H54 (cell line): Measurements from ENCODE around the gene USP10.
"Not testable (repeated sequence)": the region's sequence is repeated elsewhere in the genome, so short reads cannot be mapped to it uniquely, and the experiment has no call there.

Experiments used
- DNase-seq: peaks from one replicate; pipeline ENCODE4 v3.0.0; 2011; ENCODE audit warnings: low spot score, mixed read lengths; ENCODE audit not compliant: insufficient read length
- FAIRE-seq: peaks from 3 replicates; lab custom pipeline; 2011; peaks lifted over from hg19 to GRCh38; lab: Jason Lieb, UNC
- POLR2A ChIP-seq: IDR thresholded peaks from 2 replicates; pipeline ENCODE4 v1.6.1; 2011; ENCODE audit warnings: low read depth, mild to moderate bottlenecking, low read length

Gene USP10

DNA sequence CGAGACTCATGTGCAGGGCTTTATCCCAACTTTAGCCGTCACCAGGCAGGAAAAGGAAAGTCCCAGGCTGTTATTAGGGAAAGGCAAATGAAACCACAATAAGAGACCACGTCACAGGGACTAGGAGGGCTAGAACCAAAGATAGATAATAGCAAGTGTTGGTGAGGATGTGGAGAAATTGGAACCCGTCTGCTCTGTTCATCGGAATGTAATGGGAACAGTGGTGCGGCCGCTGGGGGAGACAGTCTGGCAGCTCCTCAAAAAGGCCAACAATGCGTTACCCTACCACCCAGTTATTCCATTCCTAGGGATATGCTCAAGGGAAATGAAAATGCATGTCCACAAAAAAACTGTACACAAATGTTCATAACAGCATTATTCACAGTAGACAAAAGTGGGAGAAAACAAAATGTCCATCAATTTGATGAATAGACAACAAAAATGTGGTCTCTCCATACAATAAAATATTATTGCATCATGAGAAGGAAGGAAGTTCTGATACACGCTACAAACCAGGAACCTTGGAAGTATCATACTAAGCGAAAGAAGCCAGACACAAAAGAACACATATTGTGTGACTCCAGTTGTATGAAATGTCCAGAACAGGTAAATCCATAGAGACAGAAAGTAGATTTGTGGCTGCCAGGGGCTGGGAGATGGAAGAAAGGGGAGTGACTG is 19.5 kb upstream of the USP10 start:
- no peak for FAIRE-seq
- DNase-seq, result no peak
- no peak for TF ChIP-seq POLR2A

DNA sequence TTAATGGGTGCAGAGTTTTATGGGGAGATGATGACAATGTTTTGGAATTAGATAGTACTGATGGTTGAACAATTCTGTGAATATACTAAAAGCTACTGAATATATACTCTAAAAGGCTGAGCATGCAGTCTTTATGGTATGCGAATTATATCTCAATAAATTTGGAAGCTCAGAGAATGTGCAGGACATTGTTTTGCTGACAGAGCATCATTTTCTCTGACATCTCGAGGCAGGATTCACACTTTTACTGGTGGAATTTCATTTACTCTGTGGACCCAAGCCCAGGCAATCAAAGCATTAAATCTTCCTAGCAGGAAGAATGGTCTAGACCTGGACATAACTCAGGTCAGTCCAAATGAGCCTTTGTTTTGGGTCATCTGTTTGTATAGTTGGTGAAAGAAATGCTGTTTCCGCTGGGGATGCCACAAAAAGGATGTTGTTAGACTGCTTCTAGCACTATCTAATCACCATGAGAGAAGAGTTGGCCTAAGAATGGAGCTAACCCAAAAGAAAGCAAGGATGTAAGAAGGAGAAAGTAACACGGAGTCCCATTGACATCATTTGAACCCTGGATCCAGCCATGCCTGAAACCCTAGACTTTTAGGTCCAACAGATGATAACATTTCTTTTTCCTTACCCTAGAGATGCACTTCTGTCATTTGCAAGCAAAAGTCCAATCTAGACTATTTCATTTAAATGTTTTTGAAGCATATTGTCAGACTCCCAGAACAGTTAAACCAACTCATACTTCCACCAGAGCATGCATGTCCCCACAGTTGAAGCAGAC is 18.8 kb upstream of the USP10 start:
- no peak for TF ChIP-seq POLR2A
- DNase-seq, result no peak
- no peak for FAIRE-seq

DNA sequence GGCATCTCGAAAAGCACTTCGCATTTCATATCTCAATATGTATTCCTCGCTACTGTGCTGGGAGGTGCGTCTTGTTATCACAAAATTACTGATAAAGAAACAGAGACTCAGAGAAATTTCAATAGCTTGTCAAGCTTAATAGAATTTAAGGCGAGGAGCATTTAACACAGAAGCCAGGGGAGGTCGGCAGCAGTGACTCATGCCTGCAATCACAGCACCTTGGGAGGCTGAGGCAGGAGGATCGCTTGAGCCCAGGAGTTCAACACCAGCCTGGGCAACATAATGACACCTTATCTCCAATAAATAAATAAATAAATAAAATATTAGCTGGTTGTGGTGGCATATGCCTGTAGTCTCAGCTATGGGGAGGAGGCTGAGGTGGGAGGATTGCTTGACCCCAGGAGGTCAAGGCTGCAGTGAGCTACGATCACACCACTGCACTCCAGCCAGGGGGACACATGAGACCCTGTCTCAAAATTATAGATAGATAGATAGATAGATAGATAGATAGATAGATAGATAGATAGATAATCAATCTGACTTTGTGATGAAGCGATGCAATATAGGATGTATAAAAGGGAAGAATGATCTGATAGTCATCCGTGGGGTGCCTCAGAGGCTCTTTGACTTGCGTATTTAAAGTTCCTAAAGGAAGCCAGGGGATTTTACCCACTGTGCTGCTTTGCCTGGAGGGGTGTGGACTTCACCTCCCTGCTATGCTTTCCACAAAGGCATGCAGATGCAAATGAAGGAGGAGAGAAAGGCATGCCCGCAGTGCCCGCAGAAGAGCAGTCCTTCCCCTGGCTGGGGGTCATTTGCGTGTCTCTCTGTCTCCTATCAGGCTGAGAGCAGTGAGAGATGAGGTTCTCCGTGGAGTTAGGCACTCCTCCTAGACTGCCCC is 15.9 kb upstream of the USP10 start:
- FAIRE-seq (no peak), DNase-seq (no peak)
- TF ChIP-seq POLR2A, result no peak

DNA sequence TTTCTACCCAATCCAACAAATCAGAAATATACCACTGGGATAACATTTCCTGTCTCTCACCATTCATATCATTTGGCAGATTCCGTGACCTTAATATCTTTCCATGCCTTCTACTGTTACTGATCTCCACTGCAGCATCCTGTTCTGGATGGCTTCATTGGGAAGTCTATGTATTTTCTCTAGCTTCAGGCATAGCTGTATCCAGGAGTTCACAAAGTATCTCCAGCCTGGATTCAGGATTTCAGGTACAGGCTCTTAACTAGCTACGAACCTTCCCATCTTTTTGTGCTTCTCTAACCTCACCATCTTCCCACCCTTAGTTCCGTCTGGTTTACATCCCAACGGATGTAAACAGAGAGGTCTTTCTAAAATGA is 15.2 kb upstream of the USP10 start:
- DNase-seq (no peak), FAIRE-seq (no peak)
- TF ChIP-seq POLR2A, result no peak

DNA sequence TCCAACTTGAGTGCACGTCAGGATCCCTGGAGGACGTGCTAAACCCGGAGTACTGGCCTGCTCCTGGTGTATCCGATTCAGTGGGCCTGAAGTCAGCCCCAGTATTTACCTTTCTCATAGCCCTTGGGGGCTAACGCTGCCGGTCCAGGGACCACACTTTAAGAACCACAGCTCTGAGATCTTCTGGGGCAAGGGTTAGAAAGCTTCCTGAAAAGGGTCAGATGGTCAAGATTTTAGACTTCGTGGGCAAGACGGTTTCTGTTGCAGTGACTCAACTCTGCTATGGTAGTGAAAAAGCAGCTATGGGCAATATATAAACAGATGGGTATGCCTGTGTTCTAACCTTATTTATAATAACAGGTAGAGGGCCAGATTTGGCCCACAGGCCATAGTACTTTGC is 14.6 kb upstream of the USP10 start:
- no peak for DNase-seq
- TF ChIP-seq POLR2A, result no peak
- no peak for FAIRE-seq

DNA sequence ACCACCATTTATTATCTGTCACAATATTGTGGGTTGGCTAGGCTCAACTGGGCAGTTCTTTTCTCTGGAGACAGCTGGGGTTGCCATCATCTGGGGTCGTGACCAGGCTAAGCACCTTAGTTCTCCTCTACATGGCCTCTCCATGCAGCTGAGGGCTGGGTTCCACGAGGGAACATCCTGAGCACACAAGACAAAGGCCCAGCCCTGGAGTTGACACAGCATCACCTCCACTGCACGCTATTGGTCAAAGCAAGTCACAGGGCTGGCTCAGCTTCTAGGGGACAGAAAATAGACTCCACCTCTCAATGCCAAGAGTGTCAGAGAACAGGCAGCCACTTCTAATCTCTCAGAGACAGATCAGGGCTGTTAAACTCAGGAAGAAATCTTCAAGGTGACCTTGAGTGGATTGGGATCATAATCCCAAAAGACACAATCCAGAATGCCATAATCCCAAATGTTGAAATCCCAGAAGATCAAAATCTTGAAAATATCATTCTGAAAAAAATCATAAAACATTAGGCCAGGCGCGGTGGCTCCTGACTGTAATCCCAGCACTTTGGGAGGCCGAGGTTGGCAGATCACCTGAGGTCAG is 13.0 kb upstream of the USP10 start:
- no peak for TF ChIP-seq POLR2A
- DNase-seq (no peak), FAIRE-seq (no peak)

DNA sequence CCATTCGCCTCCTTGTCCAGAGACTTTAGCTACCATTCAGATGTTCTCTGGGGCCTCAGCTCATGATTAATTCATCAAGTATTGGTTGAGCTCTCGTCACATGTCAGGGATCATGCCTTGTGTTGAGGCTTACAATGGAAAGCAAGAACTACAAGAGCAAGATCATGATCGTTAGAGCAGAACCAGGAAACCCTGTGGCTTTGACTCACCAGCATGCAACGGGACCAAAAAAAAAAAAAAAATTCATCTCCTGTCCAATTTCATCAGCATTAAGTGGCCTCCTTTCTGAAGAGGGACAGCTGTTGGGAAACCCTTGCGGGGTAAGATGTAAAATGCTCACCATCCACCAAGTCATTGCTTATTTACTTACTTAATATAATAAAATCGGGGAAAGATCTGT is 12.1 kb upstream of the USP10 start:
- TF ChIP-seq POLR2A, result no peak
- no peak for FAIRE-seq
- DNase-seq, result no peak

DNA sequence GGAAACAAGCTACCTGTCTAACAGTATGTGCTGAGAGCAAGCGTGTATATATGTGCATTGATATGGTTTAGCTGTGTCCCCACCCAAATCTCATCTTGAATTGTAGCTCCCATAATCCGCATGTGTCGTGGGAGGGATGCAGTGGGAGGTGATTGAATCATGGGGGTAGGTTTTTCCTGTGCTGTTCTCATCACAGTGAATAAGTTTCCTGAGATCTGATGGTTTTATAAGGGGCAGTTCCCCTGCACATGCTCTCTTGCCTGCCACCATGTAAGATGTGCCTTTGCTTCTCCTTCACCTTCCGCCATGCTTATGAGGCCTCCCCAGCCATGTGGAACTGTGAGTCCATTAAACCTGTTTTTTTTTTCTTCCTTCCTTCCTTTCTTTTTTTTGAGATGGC is 11.6 kb upstream of the USP10 start:
- not testable (repeated sequence) for FAIRE-seq, DNase-seq

DNA sequence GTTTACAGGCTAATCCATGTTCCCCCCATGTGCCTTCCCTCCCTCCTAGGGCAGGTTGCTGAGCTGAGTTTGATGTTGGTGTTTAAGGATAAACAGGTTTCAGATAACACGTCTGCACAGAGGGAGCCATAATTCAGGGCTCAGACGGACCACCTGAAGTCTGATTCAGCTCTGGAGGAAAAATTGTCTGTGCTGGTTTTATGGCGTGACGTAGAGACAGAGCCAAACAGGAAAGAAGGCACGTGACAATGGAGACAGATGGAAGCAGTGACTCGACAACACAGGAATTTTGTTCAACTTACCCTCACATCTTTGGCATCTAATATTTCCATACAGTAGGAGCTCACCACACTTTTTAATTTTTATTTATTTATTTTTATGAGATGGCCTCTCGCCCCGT is 10.7 kb upstream of the USP10 start:
- FAIRE-seq, result no peak
- no peak for TF ChIP-seq POLR2A
- DNase-seq, result no peak

DNA sequence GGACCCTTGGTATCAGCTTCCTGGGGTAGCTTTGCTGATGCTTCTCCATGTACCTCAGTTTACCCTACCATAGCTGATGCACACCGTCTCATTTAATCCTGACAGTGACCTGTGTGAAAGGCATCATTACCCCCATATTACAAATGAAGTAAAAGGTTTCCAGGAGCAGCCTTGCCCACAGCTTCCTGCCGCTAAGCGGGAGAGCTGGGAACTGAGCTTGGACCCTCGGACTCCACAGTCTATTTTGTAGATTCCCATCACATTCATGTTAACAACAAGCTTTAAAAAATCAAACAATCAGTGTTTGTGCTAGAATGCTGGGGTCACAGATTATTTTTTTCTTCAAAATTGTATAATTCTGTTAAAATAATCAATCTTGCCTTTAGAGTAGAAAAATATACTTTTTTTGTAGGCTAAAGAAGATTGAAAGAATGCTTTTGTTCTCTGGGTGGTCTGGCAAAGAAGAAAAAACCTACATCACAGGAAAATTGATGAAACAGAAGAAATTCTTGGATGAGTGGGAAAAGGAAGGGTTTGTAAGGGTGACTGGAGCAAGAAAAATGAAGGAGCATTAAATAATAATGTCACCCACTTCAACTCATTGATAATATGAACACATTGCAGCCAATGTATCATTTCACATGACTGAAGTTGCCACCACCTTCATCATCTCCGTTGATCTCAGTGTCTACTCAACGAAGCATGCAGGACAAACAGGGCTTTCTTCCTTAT is 9.5 kb upstream of the USP10 start:
- FAIRE-seq (no peak), DNase-seq (no peak)
- TF ChIP-seq POLR2A, result no peak

DNA sequence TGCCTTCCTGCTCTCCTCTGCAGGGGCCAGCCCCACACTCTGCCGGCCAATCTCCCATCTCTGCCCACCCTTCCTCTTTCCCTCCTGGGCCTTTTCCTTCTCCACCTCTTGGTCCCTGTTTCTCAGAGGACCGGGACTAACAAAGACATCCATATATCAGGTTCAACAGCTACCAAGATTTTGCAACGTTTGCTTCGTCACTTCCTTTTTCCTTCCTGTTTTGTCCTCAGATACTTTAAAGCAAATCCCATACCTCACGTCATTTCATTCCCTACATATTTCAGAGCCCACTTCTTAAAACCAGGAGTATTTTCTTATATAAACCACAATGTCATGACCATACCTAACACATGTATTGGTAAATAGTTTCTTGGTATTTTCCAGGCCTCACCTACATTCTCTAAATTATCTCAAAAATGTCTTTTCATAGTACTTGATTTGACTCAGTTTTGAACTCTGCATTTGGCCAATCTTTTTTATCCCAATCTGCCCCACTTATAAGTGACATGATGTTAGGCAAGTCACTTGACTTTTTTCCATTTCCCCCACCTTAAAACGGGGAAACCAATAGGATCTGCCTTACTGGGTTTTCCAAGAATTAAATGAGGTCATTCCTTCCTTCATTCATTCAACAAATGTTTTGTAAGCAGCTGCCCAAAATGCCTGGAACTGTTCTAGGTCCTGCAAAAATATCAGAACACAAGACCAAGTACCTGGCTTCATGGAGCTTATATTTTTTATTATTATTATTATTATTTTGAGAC is 7.2 kb upstream of the USP10 start:
- no peak for TF ChIP-seq POLR2A
- FAIRE-seq (no peak), DNase-seq (no peak)

DNA sequence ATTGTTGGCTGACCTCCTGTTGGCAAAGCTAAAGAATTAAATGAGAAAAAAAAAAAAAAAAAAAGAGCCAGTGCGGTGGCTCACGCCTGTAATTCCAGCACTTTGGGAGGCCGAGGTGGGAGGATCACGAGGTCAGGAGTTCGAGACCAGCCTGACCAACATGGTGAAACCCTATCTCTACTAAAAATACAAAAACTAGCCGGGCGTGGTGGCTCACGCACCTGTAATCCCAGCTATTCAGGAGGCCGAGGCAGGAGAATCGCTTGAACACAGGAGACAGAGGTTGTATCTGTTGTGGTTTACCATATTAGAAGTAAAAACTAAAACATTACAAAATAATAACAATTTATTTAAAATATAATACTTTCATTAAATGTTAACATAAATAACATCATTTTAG is 5.9 kb upstream of the USP10 start:
- not testable (repeated sequence) for DNase-seq, FAIRE-seq
